RWPE2 (cell line): ENCODE measurements around the gene MRGPRF.

Source experiments
- ATAC-seq: fragments of 200-7000 bp; cut with Tn5 transposase; 3 replicates; pipeline ENCODE4 v1.9.1; 2021; ENCODE audit warnings: low read depth
- DNase-seq: peaks from one replicate; pipeline ENCODE4 v3.0.0-alpha.2; 2020; ENCODE audit warnings: low spot score
- H3K27ac ChIP-seq: fragments of 450-650 bp; 2 replicates; pipeline ENCODE4 v1.5.1; 2017; ENCODE audit warnings: mild to moderate bottlenecking; ENCODE audit not compliant: poor library complexity, severe bottlenecking
- H3K27me3 ChIP-seq: fragments of 250-450 bp; sonication (Bioruptor Pico); 2 replicates; pipeline ENCODE4 v1.5.1; 2021; ENCODE audit warnings: mild to moderate bottlenecking, moderate library complexity; ENCODE audit not compliant: insufficient read depth, poor library complexity, severe bottlenecking
- H3K36me3 ChIP-seq: fragments of 250-450 bp; sonication (Bioruptor Pico); 2 replicates; pipeline ENCODE4 v1.5.1; 2020; ENCODE audit warnings: low read depth, mild to moderate bottlenecking, moderate library complexity
- H3K4me1 ChIP-seq: fragments of 250-450 bp; sonication (Bioruptor Pico); 2 replicates; pipeline ENCODE4 v1.5.1; 2021; ENCODE audit warnings: mild to moderate bottlenecking, moderate library complexity; ENCODE audit not compliant: insufficient read depth, poor library complexity, severe bottlenecking
- H3K4me3 ChIP-seq: fragments of 250-450 bp; sonication (Bioruptor Pico); 2 replicates; pipeline ENCODE4 v1.5.1; 2021; ENCODE audit warnings: mild to moderate bottlenecking, moderate library complexity; ENCODE audit not compliant: severe bottlenecking
- H3K9me3 ChIP-seq: fragments of 250-450 bp; sonication (Bioruptor Pico); 2 replicates; pipeline ENCODE4 v1.5.1; 2021; ENCODE audit warnings: mild to moderate bottlenecking, moderate library complexity; ENCODE audit not compliant: severe bottlenecking
- CTCF ChIP-seq: fragments of 450-650 bp; IDR thresholded peaks from one replicate; pipeline ENCODE4 v1.5.1; 2017; ENCODE audit warnings: mild to moderate bottlenecking, moderate library complexity; ENCODE audit not compliant: poor library complexity, severe bottlenecking

Gene MRGPRF

GRCh38 chr11:69032833-69033232, 19.8 kb upstream of the MRGPRF start:
- ATAC-seq (no peak), DNase-seq (no peak)
- Histone ChIP-seq H3K9me3 (no peaks in the 10 kb centered on the region), H3K27ac (no peak overlapping the region), H3K4me3 (no peak overlapping the region), H3K4me1 (no peaks in the 10 kb centered on the region), H3K36me3 (no peaks in the 10 kb centered on the region), H3K27me3 (no peaks in the 10 kb centered on the region)
- TF ChIP-seq CTCF: no peak

- Histone ChIP-seq H3K4me3 (no peak overlapping the region), H3K4me1 (no peaks in the 10 kb centered on the region), H3K9me3 (no peaks in the 10 kb centered on the region), H3K27me3 (no peaks in the 10 kb centered on the region), H3K36me3 (no peaks in the 10 kb centered on the region), H3K27ac (no peak overlapping the region)
- ATAC-seq (no peak), DNase-seq (no peak)
- TF ChIP-seq CTCF: no peak
Observed at GRCh38 chr11:69030301-69030700, 17.3 kb upstream of the MRGPRF start.

GRCh38 chr11:69027704-69028372, 14.8 kb upstream of the MRGPRF start:
- no peaks in the 10 kb centered on the region for H3K4me1 ChIP-seq
- no peak overlapping the region for H3K27ac ChIP-seq
- no peak overlapping the region for H3K4me3 ChIP-seq
- H3K9me3 ChIP-seq: no peaks in the 10 kb centered on the region
- H3K27me3 ChIP-seq: no peaks in the 10 kb centered on the region
- no peak for TF ChIP-seq CTCF
- no peaks in the 10 kb centered on the region for H3K36me3 ChIP-seq
- ATAC-seq (no peak; the same call in 2 of the 3 replicates), DNase-seq (no peak)

- no peak for TF ChIP-seq CTCF
- Histone ChIP-seq H3K27ac (no peak overlapping the region), H3K4me1 (no peaks in the 10 kb centered on the region), H3K9me3 (no peaks in the 10 kb centered on the region), H3K27me3 (no peaks in the 10 kb centered on the region), H3K4me3 (no peak overlapping the region), H3K36me3 (no peaks in the 10 kb centered on the region)
- no peak for DNase-seq
- no peak for ATAC-seq
Observed at GRCh38 chr11:69024509-69024908, 11.5 kb upstream of the MRGPRF start.

- no peak overlapping the region for H3K4me3 ChIP-seq
- DNase-seq: no peak
- H3K36me3 ChIP-seq: no peaks in the 10 kb centered on the region
- no peaks in the 10 kb centered on the region for H3K4me1 ChIP-seq
- no peak overlapping the region for H3K27ac ChIP-seq
- TF ChIP-seq CTCF: no peak
- no peaks in the 10 kb centered on the region for H3K9me3 ChIP-seq
- no peak for ATAC-seq
- no peaks in the 10 kb centered on the region for H3K27me3 ChIP-seq
Observed at GRCh38 chr11:69022260-69022659, 9.2 kb upstream of the MRGPRF start.
